Neural crest cell (in vitro differentiated cells): Measurements from ENCODE around the gene KLRK1. TPM values are rescaled to one million over a fixed set of nuclear protein-coding genes. Genes with fewer than 3 reads are reported as not detected.

Source experiments
- DNase-seq: peaks from one replicate; pipeline ENCODE4 v3.0.0; 2021; ENCODE audit warnings: low read depth, mixed read lengths, low spot score
- H3K27ac Mint-ChIP-seq: one replicate; pipeline ENCODE4 v1.8.0; 2021; ENCODE audit warnings: mild to moderate bottlenecking, mixed read lengths; ENCODE audit not compliant: unreplicated experiment
- H3K27me3 Mint-ChIP-seq: 2 replicates; pipeline ENCODE4 v1.8.0; 2021; ENCODE audit warnings: low read depth, mild to moderate bottlenecking, mixed read lengths
- H3K36me3 Mint-ChIP-seq: 2 replicates; pipeline ENCODE4 v1.8.0; 2021; ENCODE audit warnings: low read depth, mild to moderate bottlenecking, mixed read lengths
- H3K4me1 Mint-ChIP-seq: 2 replicates; pipeline ENCODE4 v1.8.0; 2021; ENCODE audit warnings: mixed read lengths
- H3K4me3 Mint-ChIP-seq: one replicate; pipeline ENCODE4 v1.8.0; 2021; ENCODE audit warnings: mild to moderate bottlenecking, mixed read lengths
- H3K9me3 Mint-ChIP-seq: 2 replicates; pipeline ENCODE4 v1.8.0; 2021; ENCODE audit warnings: mixed read lengths
- CTCF ChIP-seq: fragments of 200-600 bp; sonication (generic); conservative IDR thresholded peaks from 2 replicates; pipeline ENCODE4 v1.5.0; 2021; ENCODE audit warnings: antibody characterized with exemption, mild to moderate bottlenecking
- total RNA-seq: library from RNA; stranded (reverse); gene quantifications from 2 replicates; pipeline ENCODE4 v1.2.1, GENCODE V29; 2021

Gene KLRK1
- total RNA-seq, 1 donor from 2014 or later, result not detected

GRCh38 chr12:10408842-10409241, 19.0 kb upstream of the KLRK1 start:
- H3K4me3 Mint-ChIP-seq, result no peak overlapping the region
- peaks cover 2% of the 10 kb centered on the region for H3K9me3 Mint-ChIP-seq
- H3K27ac Mint-ChIP-seq, result no peak overlapping the region
- H3K4me1 Mint-ChIP-seq, result no peaks in the 10 kb centered on the region
- no peak for DNase-seq
- H3K27me3 Mint-ChIP-seq, result no peaks in the 10 kb centered on the region
- no peak for TF ChIP-seq CTCF
- H3K36me3 Mint-ChIP-seq, result no peaks in the 10 kb centered on the region

GRCh38 chr12:10406725-10407124, 16.9 kb upstream of the KLRK1 start:
- no peaks in the 10 kb centered on the region for H3K4me1 Mint-ChIP-seq
- no peaks in the 10 kb centered on the region for H3K27me3 Mint-ChIP-seq
- no peak overlapping the region for H3K4me3 Mint-ChIP-seq
- TF ChIP-seq CTCF, result no peak
- no peaks in the 10 kb centered on the region for H3K36me3 Mint-ChIP-seq
- H3K27ac Mint-ChIP-seq, result no peak overlapping the region
- H3K9me3 Mint-ChIP-seq, result peaks cover 2% of the 10 kb centered on the region
- DNase-seq, result no peak

- no peak overlapping the region for H3K4me3 Mint-ChIP-seq
- no peaks in the 10 kb centered on the region for H3K27me3 Mint-ChIP-seq
- DNase-seq, result no peak
- H3K27ac Mint-ChIP-seq, result no peak overlapping the region
- no peaks in the 10 kb centered on the region for H3K4me1 Mint-ChIP-seq
- peaks cover 2% of the 10 kb centered on the region for H3K9me3 Mint-ChIP-seq
- H3K36me3 Mint-ChIP-seq, result no peaks in the 10 kb centered on the region
- TF ChIP-seq CTCF, result no peak
These were observed 15.5 kb upstream of the KLRK1 start for GRCh38 chr12:10405294-10405693.

- Mint-ChIP-seq H3K27me3 (no peaks in the 10 kb centered on the region), H3K4me3 (no peak overlapping the region), H3K27ac (no peak overlapping the region), H3K9me3 (peaks cover 2% of the 10 kb centered on the region), H3K4me1 (no peaks in the 10 kb centered on the region), H3K36me3 (no peaks in the 10 kb centered on the region)
- TF ChIP-seq CTCF, result no peak
- DNase-seq, result no peak
These were observed 15.0 kb upstream of the KLRK1 start for GRCh38 chr12:10404798-10405197.

GRCh38 chr12:10400829-10401228, 11.0 kb upstream of the KLRK1 start:
- no peak overlapping the region for H3K4me3 Mint-ChIP-seq
- H3K9me3 Mint-ChIP-seq, result peaks cover 2% of the 10 kb centered on the region
- TF ChIP-seq CTCF, result no peak
- peaks cover under 1% of the 10 kb centered on the region for H3K4me1 Mint-ChIP-seq
- H3K36me3 Mint-ChIP-seq, result no peaks in the 10 kb centered on the region
- no peak for DNase-seq
- H3K27ac Mint-ChIP-seq, result no peak overlapping the region
- no peaks in the 10 kb centered on the region for H3K27me3 Mint-ChIP-seq

GRCh38 chr12:10398168-10398567, 8.3 kb upstream of the KLRK1 start:
- Mint-ChIP-seq H3K9me3 (no peaks in the 10 kb centered on the region), H3K4me3 (no peak overlapping the region), H3K4me1 (peaks cover 6% of the 10 kb centered on the region), H3K27me3 (no peaks in the 10 kb centered on the region), H3K36me3 (no peaks in the 10 kb centered on the region), H3K27ac (no peak overlapping the region)
- no peak for DNase-seq
- no peak for TF ChIP-seq CTCF
